Left ventricle myocardium inferior (tissue), 1 donor: ENCODE measurements around the gene TNFAIP2. TPM values are rescaled to one million over a fixed set of nuclear protein-coding genes. Genes with fewer than 3 reads are reported as not detected.

Experiments
- DNase-seq: peaks from one replicate; pipeline ENCODE4 v3.0.0-alpha.2; 2020
- H3K27ac ChIP-seq: fragments of 200-600 bp; replicated peaks from 2 replicates; pipeline ENCODE4 v1.8.0; 2021
- H3K27me3 ChIP-seq: fragments of 200-600 bp; 2 replicates; pipeline ENCODE4 v1.8.0; 2021; ENCODE audit warnings: low read depth
- H3K36me3 ChIP-seq: fragments of 200-600 bp; 2 replicates; pipeline ENCODE4 v1.8.0; 2021
- H3K4me1 ChIP-seq: fragments of 200-600 bp; 2 replicates; pipeline ENCODE4 v1.8.0; 2021
- H3K4me3 ChIP-seq: fragments of 200-600 bp; 2 replicates; pipeline ENCODE4 v1.8.0; 2021; ENCODE audit warnings: mild to moderate bottlenecking, moderate library complexity
- H3K9me3 ChIP-seq: fragments of 200-600 bp; replicated peaks from 2 replicates; pipeline ENCODE4 v1.8.0; 2021
- CTCF ChIP-seq: fragments of 200-600 bp; IDR thresholded peaks from 2 replicates; pipeline ENCODE4 v1.8.0; 2021; ENCODE audit warnings: antibody characterized with exemption, mild to moderate bottlenecking, borderline replicate concordance
- intact Hi-C: fragments of 100-400 bp; cut with micrococcal nuclease; formaldehyde crosslinking; loops from one replicate; pipeline ENCODE4 v1.11.0; 2022
- total RNA-seq: library from RNA; stranded (reverse); fragmentation: NEBNext Ultra II Directional; extraction: Animal tissue kit (Norgen Biotek cat#: 25700); gene quantifications from one replicate; pipeline ENCODE4 v1.2.1, GENCODE V29; 2021
- donor health status: DM: no; HTN: yes; CAD: no; lungs with severe emphysema.

The TNFAIP2 gene
- total RNA-seq, 1 donor from 2014 or later, result 40.1 TPM

GRCh38 chr14:103078860-103079587, 44.2 kb upstream of the TNFAIP2 start:
- no peak for DNase-seq
- Histone ChIP-seq H3K36me3 (no peaks in the 10 kb centered on the region), H3K4me3 (no peak overlapping the region), H3K9me3 (no peaks in the 10 kb centered on the region), H3K27ac (no peak overlapping the region), H3K4me1 (peaks cover 22% of the 10 kb centered on the region), H3K27me3 (peaks cover 36% of the 10 kb centered on the region)
- intact Hi-C loops, result no loop called here
- no peak for TF ChIP-seq CTCF

GRCh38 chr14:103081951-103082350, 41.3 kb upstream of the TNFAIP2 start:
- H3K9me3 ChIP-seq, result no peaks in the 10 kb centered on the region
- H3K4me1 ChIP-seq, result no peaks in the 10 kb centered on the region
- H3K27me3 ChIP-seq, result peaks cover 66% of the 10 kb centered on the region
- no peak for TF ChIP-seq CTCF
- intact Hi-C loops, result no loop called here
- H3K36me3 ChIP-seq, result no peaks in the 10 kb centered on the region
- H3K4me3 ChIP-seq, result no peak overlapping the region
- H3K27ac ChIP-seq, result no peak overlapping the region
- DNase-seq, result no peak

GRCh38 chr14:103084021-103084919, 39.0 kb upstream of the TNFAIP2 start, which contains the start of gene LBHD2:
Gene LBHD2, plus strand, starts transcription at chr14:103084210. Its CDS starts 1,803 bp downstream, at chr14:103086013.
- Histone ChIP-seq H3K4me1 (no peaks in the 10 kb centered on the region), H3K9me3 (no peaks in the 10 kb centered on the region), H3K27me3 (peaks cover 80% of the 10 kb centered on the region), H3K36me3 (no peaks in the 10 kb centered on the region), H3K27ac (no peak within 1 kb of the TSS), H3K4me3 (peak within 1 kb of the TSS; percentile 36)
- intact Hi-C loops, result no loop called here
- DNase-seq, result no peak
- no peak for TF ChIP-seq CTCF

GRCh38 chr14:103085106-103086091, 37.9 kb upstream of the TNFAIP2 start:
- no peaks in the 10 kb centered on the region for H3K4me1 ChIP-seq
- H3K36me3 ChIP-seq, result no peaks in the 10 kb centered on the region
- no peak for DNase-seq
- TF ChIP-seq CTCF, result peak; percentile 32
- no peak overlapping the region for H3K27ac ChIP-seq
- H3K9me3 ChIP-seq, result no peaks in the 10 kb centered on the region
- intact Hi-C loops, result no loop called here
- no peak overlapping the region for H3K4me3 ChIP-seq
- peaks cover 78% of the 10 kb centered on the region for H3K27me3 ChIP-seq

GRCh38 chr14:103086771-103087342, 36.4 kb upstream of the TNFAIP2 start:
- no peaks in the 10 kb centered on the region for H3K36me3 ChIP-seq
- peaks cover 80% of the 10 kb centered on the region for H3K27me3 ChIP-seq
- no peaks in the 10 kb centered on the region for H3K9me3 ChIP-seq
- H3K4me3 ChIP-seq, result no peak overlapping the region
- H3K27ac ChIP-seq, result no peak overlapping the region
- peaks cover 11% of the 10 kb centered on the region for H3K4me1 ChIP-seq
- DNase-seq, result no peak
- TF ChIP-seq CTCF, result no peak
- intact Hi-C loops, result no loop called here
